HG02870 (cell line): ENCODE results near the gene LTF.
"Not testable (repeated sequence)": the region's sequence is repeated elsewhere in the genome, so short reads cannot be mapped to it uniquely, and the experiment has no call there.

Experiments
- ATAC-seq: cut with Tn5 transposase; IDR thresholded peaks from one replicate; pipeline ENCODE4 v1.9.1; 2021; ENCODE audit warnings: mild to moderate bottlenecking, moderate library complexity; ENCODE audit not compliant: unreplicated experiment

The LTF gene

DNA sequence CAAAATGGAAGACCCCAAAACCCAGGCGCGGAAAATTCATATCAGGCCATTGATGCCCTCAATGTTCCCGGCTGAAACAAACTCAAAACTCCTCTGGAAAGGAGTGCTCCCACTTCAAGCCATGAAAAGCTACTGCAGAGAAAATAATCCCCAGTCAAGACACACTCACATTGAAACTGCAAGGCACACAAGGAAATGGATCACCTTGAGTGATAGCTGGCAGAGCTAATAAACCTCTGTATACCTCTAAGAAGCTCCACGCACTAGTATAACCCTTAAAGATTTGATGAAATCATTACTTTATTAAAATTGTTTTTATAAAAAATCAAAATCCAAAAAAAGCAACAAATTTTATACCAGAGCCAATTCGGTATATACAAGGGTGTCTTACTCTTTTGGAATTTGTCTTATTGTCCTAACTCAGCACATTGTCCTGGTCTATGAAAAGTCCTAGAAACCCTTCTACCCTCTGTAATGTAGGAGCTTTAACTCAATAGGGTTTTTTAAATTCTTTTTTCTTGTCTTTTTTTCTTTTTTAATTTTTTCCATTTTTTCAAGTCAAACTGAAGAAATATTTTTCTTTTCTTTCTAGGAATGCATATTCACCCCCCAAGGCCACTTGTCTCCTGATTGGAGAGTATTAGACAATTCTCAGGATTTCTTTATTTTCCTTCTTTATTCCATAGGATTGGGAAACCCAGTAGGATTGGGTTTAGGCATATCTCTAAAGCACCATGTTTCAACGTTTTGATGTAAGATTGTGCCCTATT, 66.3 kb downstream of the LTF start:
- ATAC-seq = no peak

GRCh38 chr3:46397111-46397510, 67.6 kb downstream of the LTF start:
- no peak for ATAC-seq

- ATAC-seq = no peak
These were observed 68.8 kb downstream of the LTF start for GRCh38 chr3:46395766-46396530.

GRCh38 chr3:46395210-46395661, 69.5 kb downstream of the LTF start:
- no peak for ATAC-seq

- no peak for ATAC-seq
These were observed 70.9 kb downstream of the LTF start for GRCh38 chr3:46393554-46394434.

GRCh38 chr3:46393011-46393410, 71.7 kb downstream of the LTF start:
- ATAC-seq = no peak

- not testable (repeated sequence) for ATAC-seq
These were observed 73.2 kb downstream of the LTF start for GRCh38 chr3:46391526-46391925.

DNA sequence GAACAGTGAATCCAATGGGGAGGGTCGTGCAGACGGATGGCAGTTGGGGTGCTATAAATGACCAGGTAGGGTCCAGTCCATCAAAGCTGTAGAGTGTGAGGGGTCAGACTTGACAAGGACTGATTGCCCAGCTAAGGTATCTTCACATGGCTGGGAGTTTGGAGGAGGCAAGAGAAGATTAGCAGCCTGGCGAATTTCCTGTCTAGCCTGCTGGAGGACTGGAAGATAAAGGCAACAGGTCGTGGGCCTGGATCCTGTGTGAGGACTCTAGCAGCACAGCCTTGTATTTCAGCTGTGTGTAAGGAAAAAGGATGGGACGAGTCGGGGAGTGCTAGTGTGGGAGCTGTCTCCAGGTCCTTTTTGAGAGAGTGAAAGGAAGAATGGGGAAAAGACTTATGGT, 75.4 kb downstream of the LTF start:
- ATAC-seq = no peak

- not testable (repeated sequence) for ATAC-seq
These were observed 75.9 kb downstream of the LTF start for GRCh38 chr3:46388847-46389246.

- ATAC-seq = no peak
These were observed 78.5 kb downstream of the LTF start for GRCh38 chr3:46386205-46386604.
